HG02642 (cell line): ENCODE data around the gene RDX.

ENCODE experiments used
- ATAC-seq: cut with Tn5 transposase; IDR thresholded peaks from one replicate; pipeline ENCODE4 v1.9.1; 2021; ENCODE audit warnings: mild to moderate bottlenecking; ENCODE audit not compliant: unreplicated experiment, poor library complexity

The RDX gene

GRCh38 chr11:110147962-110148709 is 148.3 kb downstream of the RDX start:
- ATAC-seq = no peak

GRCh38 chr11:110141812-110142211 is 154.6 kb downstream of the RDX start:
- ATAC-seq = no peak

GRCh38 chr11:110134110-110134509 is 162.3 kb downstream of the RDX start:
- no peak for ATAC-seq

GRCh38 chr11:110133160-110133559 is 163.3 kb downstream of the RDX start:
- no peak for ATAC-seq

- no peak for ATAC-seq
Observed at GRCh38 chr11:110131386-110132123, 164.9 kb downstream of the RDX start.

GRCh38 chr11:110130642-110131238 is 165.7 kb downstream of the RDX start:
- no peak for ATAC-seq

- no peak for ATAC-seq
Observed at GRCh38 chr11:110128161-110128560, 168.3 kb downstream of the RDX start.

GRCh38 chr11:110126936-110127335 is 169.5 kb downstream of the RDX start:
- no peak for ATAC-seq

GRCh38 chr11:110125632-110126031 is 170.8 kb downstream of the RDX start:
- ATAC-seq = no peak
